ENCODE data around the gene PER3. TPM values are rescaled to one million over a fixed set of nuclear protein-coding genes. Genes with fewer than 3 reads are reported as not detected.

Gene PER3
- total RNA-seq, 2 donors from 2014 or later, result 11.7 to 17.8 TPM

GRCh38 chr1:7813677-7814373 is 29.7 kb downstream of the PER3 start:
- TF ChIP-seq CTCF (IDR thresholded peaks at IDR 0.05), result no peak
- peaks cover 61% of the 10 kb centered on the region for H3K36me3 ChIP-seq
- peaks cover 0 to 13% of the 10 kb centered on the region in 2 donors for H3K9me3 ChIP-seq
- H3K4me3 ChIP-seq, result no peak overlapping the region
- no peak for DNase-seq (ENCODE audit: low spot score)
- H3K4me1 ChIP-seq, result no peaks in the 10 kb centered on the region
- H3K27me3 ChIP-seq, result no peaks in the 10 kb centered on the region
- H3K27ac ChIP-seq, result no peak overlapping the region

DNA sequence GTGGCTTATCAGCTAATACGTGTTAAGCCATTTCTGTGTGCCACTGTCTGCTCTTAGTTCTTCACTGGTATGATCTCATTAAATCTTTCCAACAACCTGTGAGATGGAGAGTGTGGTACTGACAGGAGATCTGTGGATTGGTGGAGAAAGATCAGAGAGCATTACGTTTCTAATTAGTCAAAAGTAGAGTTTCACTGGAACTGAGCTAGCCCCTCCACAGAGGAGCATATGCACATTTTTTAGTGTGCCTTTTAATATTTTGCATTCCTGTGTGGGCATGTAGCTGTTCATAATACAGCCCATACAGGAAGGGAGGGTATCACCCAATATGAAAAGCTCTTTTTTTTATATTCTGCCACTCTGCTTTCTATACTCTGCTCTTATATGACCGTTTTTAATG is 37.2 kb downstream of the PER3 start:
- Histone ChIP-seq H3K9me3 (no peaks in the 10 kb centered on the region), H3K4me3 (no peak overlapping the region), H3K4me1 (no peaks in the 10 kb centered on the region), H3K27ac (no peak overlapping the region), H3K27me3 (no peaks in the 10 kb centered on the region), H3K36me3 (peaks cover 80% of the 10 kb centered on the region)
- DNase-seq (ENCODE audit: low spot score), result no peak
- TF ChIP-seq CTCF (IDR thresholded peaks at IDR 0.05), result no peak

- TF ChIP-seq CTCF (IDR thresholded peaks at IDR 0.05), result no peak
- peaks cover 87% of the 10 kb centered on the region for H3K36me3 ChIP-seq
- no peak overlapping the region for H3K4me3 ChIP-seq
- H3K9me3 ChIP-seq, result no peaks in the 10 kb centered on the region
- no peaks in the 10 kb centered on the region for H3K27me3 ChIP-seq
- no peak overlapping the region for H3K27ac ChIP-seq
- no peaks in the 10 kb centered on the region for H3K4me1 ChIP-seq
- no peak for DNase-seq (ENCODE audit: low spot score)
These were observed 40.6 kb downstream of the PER3 start for GRCh38 chr1:7824701-7825100.

DNA sequence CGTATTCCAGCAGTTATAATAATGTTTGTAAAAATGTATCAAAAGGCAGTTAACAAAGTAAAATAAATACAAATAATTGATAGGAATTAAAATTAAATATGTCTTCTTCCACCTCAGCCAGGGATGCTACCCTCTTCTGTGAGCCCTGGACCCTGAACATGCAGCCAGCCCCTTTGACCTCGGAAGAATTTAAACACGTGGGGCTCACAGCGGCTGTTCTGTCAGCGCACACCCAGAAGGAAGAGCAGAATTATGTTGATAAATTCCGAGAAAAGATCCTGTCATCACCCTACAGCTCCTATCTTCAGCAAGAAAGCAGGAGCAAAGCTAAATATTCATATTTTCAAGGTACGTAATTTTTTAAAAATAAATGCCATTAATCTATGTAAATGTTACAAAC is 42.3 kb downstream of the PER3 start:
- H3K4me1 ChIP-seq, result no peaks in the 10 kb centered on the region
- H3K27ac ChIP-seq, result no peak overlapping the region

DNA sequence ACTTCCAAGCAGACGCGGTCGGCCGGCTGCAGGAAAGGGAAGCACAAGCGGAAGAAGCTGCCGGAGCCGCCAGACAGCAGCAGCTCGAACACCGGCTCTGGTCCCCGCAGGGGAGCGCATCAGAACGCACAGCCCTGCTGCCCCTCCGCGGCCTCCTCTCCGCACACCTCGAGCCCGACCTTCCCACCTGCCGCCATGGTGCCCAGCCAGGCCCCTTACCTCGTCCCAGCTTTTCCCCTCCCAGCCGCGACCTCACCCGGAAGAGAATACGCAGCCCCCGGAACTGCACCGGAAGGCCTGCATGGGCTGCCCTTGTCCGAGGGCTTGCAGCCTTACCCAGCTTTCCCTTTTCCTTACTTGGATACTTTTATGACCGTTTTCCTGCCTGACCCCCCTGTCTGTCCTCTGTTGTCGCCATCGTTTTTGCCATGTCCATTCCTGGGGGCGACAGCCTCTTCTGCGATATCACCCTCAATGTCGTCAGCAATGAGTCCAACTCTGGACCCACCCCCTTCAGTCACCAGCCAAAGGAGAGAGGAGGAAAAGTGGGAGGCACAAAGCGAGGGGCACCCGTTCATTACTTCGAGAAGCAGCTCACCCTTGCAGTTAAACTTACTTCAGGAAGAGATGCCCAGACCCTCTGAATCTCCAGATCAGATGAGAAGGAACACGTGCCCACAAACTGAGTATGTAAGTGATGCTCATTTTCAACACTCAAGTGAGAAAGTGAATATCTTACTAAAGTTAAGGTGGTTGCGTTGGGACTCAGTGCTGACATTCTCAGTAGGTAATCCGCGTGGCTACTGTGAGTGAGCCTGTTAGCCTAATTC is 43.2 kb downstream of the PER3 start:
- Histone ChIP-seq H3K27me3 (no peaks in the 10 kb centered on the region), H3K9me3 (no peaks in the 10 kb centered on the region), H3K36me3 (peaks cover 78% of the 10 kb centered on the region), H3K4me3 (peak overlapping the region in 1 of 2 donors; percentile 25), H3K27ac (no peak overlapping the region), H3K4me1 (no peaks in the 10 kb centered on the region)
- TF ChIP-seq CTCF (IDR thresholded peaks at IDR 0.05), result no peak
- DNase-seq (ENCODE audit: low spot score), result no peak

More for the DNA sequence above, 42.3 kb downstream of the PER3 start:
- TF ChIP-seq CTCF (IDR thresholded peaks at IDR 0.05), result no peak
- Histone ChIP-seq H3K36me3 (peaks cover 86% of the 10 kb centered on the region), H3K4me3 (no peak overlapping the region), H3K27me3 (no peaks in the 10 kb centered on the region), H3K9me3 (no peaks in the 10 kb centered on the region)
- no peak for DNase-seq (ENCODE audit: low spot score)
